Measurements from ENCODE around the gene MST1R. TPM values are rescaled to one million over a fixed set of nuclear protein-coding genes. Genes with fewer than 3 reads are reported as not detected.

Gene MST1R
- polyA plus RNA-seq, 3 donors from 2014 or later: 0.68 to 1.1 TPM; not detected in 1

DNA sequence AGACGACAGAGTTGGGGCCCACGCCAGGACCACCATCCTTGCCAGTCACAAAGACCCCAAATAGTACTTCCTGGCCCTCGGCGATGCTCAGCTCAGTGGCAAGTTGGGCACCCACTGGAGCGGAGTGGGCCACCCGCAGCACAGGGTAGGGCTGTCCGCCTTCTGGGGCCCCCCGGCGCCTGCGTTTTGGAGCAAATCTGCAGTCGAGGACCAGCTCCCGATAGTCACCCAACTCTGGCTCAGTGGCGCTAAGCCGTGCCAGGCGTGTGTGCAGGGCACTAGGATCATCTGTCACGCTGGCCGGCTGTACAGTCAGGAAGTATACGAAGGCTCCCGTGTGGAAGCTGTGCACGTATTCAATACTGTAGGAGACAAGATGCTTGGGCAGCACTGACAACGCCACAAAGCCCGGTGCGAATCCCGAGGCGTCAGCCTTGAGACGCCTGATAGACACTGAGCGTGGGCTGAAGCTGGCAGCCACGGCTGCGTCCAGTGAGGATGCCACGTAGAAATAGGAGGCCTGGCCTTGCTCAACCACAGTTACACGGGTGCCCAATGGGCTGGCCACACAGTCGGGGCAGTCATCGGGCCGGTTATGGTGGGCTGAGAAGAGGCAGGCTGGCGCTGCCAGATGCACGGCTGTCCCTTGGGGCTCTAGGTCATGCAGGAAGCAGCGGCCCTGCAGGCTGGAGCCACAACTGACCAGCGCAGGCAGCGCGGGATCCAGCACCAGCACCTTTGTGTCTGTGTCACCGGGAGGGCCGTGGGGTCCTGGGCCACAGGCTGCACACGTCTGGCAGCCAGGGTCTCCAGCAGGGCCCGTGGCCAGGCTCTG, 945 bp downstream of the MST1R start:
- Mint-ChIP-seq H3K4me1 (peaks cover 23% of the 10 kb centered on the region in 2 donors), H3K9me3 (no peaks in the 10 kb centered on the region), H3K4me3 (peak overlapping the region in 4 of 5 donors; percentile 50 to 93 (median 62)), H3K36me3 (no peaks in the 10 kb centered on the region), H3K27ac (no peak overlapping the region), H3K27me3 (ENCODE audit: low read depth in 3 of 3) (peaks cover 0 to 2% (median 0%) of the 10 kb centered on the region in 3 donors)
- DNase-seq: no peak

GRCh38 chr3:49901366-49902339, 2.0 kb downstream of the MST1R start:
- peaks cover 23% of the 10 kb centered on the region in 2 donors for H3K4me1 Mint-ChIP-seq
- peak overlapping the region in 1 of 5 donors; percentile 21 for H3K4me3 Mint-ChIP-seq
- no peaks in the 10 kb centered on the region for H3K9me3 Mint-ChIP-seq
- H3K27me3 Mint-ChIP-seq (ENCODE audit: low read depth in 3 of 3): peaks cover 0 to 2% (median 0%) of the 10 kb centered on the region in 3 donors
- no peaks in the 10 kb centered on the region for H3K36me3 Mint-ChIP-seq
- no peak for DNase-seq
- H3K27ac Mint-ChIP-seq: peak overlapping the region in 1 of 6 donors; percentile 6

DNA sequence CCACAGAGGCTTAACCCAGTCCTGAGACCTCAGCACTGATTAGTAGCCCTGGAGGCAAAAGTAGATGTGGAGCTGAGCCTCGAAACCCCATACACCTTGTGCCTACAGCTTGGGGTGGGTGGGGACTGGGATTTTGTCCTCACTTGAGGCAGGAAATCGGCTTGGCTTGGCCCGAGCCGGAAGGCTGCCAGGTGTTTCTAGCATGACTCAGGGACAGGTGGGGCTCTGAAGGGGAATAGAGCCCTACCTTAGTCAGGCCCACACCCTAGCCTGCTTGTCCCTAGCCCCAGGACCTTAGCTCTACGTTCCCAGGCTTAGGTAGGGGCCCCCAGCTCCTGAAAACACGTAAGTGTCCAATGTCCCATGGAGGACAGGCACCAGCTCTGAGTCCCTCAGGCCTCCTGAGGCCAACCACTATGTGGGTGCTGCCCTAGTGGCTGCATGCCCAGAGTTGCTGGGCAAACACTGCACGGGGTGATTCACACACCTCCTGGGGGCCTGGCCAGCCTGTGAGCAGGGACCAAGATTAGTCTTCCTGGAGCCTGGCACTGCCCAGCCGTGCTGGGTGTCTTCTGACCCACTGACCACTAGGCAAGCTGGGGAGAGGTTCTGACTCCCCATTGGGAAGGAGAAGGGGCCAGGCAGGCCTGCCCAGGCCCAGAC, 3.1 kb downstream of the MST1R start:
- DNase-seq: no peak
- peaks cover 0 to 2% (median 0%) of the 10 kb centered on the region in 3 donors for H3K27me3 Mint-ChIP-seq (ENCODE audit: low read depth in 3 of 3)
- H3K4me3 Mint-ChIP-seq: no peak overlapping the region
- no peaks in the 10 kb centered on the region for H3K36me3 Mint-ChIP-seq
- H3K27ac Mint-ChIP-seq: no peak overlapping the region
- no peaks in the 10 kb centered on the region for H3K9me3 Mint-ChIP-seq
- peaks cover 13% of the 10 kb centered on the region in 2 donors for H3K4me1 Mint-ChIP-seq

DNA sequence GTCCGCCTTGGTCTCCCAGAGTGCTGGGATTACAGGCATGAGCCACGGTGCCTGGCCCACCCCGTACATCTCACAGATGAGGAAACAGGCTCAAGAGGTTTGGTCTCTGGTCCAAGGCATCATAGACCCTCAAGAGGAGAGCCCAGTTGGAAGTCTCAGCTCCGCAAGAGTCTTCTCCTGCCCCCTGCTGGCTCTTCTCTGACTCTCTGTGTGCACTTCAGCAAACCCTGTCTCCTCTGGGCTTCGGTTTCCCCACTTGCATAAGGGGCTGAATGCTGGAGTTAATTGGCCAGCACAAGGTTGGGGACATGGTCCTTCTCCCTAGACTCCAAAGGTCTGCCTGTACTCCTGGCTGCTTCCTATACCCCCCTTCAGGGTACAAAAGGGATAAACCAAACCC, 3.9 kb downstream of the MST1R start:
- no peak overlapping the region for H3K27ac Mint-ChIP-seq
- H3K4me1 Mint-ChIP-seq: peaks cover 10 to 12% of the 10 kb centered on the region in 2 donors
- H3K36me3 Mint-ChIP-seq: no peaks in the 10 kb centered on the region
- no peak for DNase-seq
- H3K4me3 Mint-ChIP-seq: no peak overlapping the region
- H3K9me3 Mint-ChIP-seq: no peaks in the 10 kb centered on the region
- H3K27me3 Mint-ChIP-seq (ENCODE audit: low read depth in 3 of 3): peaks cover 0 to 2% (median 0%) of the 10 kb centered on the region in 3 donors

- H3K9me3 Mint-ChIP-seq: no peaks in the 10 kb centered on the region
- no peaks in the 10 kb centered on the region for H3K36me3 Mint-ChIP-seq
- H3K27ac Mint-ChIP-seq: no peak overlapping the region
- H3K4me1 Mint-ChIP-seq: peaks cover 2 to 4% of the 10 kb centered on the region in 2 donors
- no peak overlapping the region for H3K4me3 Mint-ChIP-seq
- peaks cover 0 to 1% (median 0%) of the 10 kb centered on the region in 3 donors for H3K27me3 Mint-ChIP-seq (ENCODE audit: low read depth in 3 of 3)
- DNase-seq: no peak
Observed at GRCh38 chr3:49898991-49899390, 4.7 kb downstream of the MST1R start.

- no peak for DNase-seq
- Mint-ChIP-seq H3K4me3 (no peak overlapping the region), H3K36me3 (no peaks in the 10 kb centered on the region), H3K27me3 (ENCODE audit: low read depth in 3 of 3) (peaks cover 0 to 1% (median 0%) of the 10 kb centered on the region in 3 donors), H3K27ac (no peak overlapping the region), H3K9me3 (no peaks in the 10 kb centered on the region), H3K4me1 (no peaks in the 10 kb centered on the region)
Observed at GRCh38 chr3:49896345-49896744, 7.3 kb downstream of the MST1R start.

DNA sequence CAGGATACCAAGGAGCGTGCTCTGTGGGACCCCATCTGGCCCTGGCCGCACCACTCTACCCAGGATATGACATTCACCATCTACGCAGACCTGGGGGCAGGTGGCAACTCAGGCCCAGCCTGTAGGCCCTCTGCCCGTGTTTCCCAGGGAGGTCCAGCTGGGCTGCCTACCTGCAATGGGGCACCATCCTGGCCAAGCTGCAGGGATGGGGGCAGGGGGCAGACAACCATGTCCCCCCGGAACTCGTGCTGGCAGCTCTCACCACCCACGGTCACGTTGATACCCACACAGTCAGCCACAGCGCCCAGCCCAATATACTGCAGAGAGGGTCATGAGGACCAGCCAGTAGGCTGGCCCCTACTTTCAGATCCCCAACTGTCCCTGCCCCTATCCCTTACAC, 7.9 kb downstream of the MST1R start:
- no peak overlapping the region for H3K27ac Mint-ChIP-seq
- peaks cover 0 to 1% (median 0%) of the 10 kb centered on the region in 3 donors for H3K27me3 Mint-ChIP-seq (ENCODE audit: low read depth in 3 of 3)
- H3K4me3 Mint-ChIP-seq: no peak overlapping the region
- no peak for DNase-seq
- H3K36me3 Mint-ChIP-seq: no peaks in the 10 kb centered on the region
- H3K4me1 Mint-ChIP-seq: no peaks in the 10 kb centered on the region
- H3K9me3 Mint-ChIP-seq: no peaks in the 10 kb centered on the region

DNA sequence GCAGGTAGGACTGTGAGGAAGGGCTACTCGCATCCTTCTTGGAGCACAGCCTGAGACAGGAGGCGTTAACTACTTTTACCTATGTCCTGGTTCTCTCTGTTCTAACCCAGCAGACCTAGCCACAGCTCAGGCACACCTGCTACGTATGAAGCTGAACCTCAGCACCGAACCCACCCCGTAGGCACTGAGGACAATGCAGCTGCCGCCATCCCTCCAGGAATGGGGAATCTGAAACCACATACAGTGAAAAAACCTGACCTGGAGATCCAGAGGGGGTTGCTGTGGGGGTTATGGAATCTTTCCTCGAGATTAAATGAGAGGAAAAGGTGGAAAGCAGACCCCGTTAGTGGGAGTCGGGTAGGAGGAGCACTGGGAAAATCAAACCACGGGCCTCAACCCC, 14.4 kb downstream of the MST1R start:
- no peaks in the 10 kb centered on the region for H3K36me3 Mint-ChIP-seq
- peaks cover 0 to 2% of the 10 kb centered on the region in 2 donors for H3K4me1 Mint-ChIP-seq
- no peaks in the 10 kb centered on the region for H3K9me3 Mint-ChIP-seq
- H3K27ac Mint-ChIP-seq: no peak overlapping the region
- peaks cover 0 to 7% (median 0%) of the 10 kb centered on the region in 3 donors for H3K27me3 Mint-ChIP-seq (ENCODE audit: low read depth in 3 of 3)
- no peak for DNase-seq
- H3K4me3 Mint-ChIP-seq: no peak overlapping the region

DNA sequence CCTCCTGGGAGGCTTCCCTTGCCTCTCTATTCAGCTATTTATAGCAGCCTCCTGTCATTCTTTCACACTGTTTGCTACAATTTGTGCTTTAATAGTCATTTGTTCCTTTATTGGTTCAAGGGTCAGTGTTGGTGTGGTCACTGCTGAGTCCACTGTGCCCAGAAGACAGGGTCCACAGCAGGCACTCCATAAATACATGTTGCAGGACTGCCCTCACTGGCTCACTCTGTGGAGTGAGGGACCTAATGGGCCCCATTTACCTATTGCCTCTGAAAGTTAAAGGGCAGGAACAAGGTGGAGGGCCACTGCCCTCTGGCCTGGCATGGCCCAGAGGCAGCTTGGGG, 16.8 kb downstream of the MST1R start:
- Mint-ChIP-seq H3K27me3 (ENCODE audit: low read depth in 3 of 3) (peaks cover 0 to 6% (median 0%) of the 10 kb centered on the region in 3 donors), H3K36me3 (no peaks in the 10 kb centered on the region), H3K4me3 (no peak overlapping the region), H3K9me3 (no peaks in the 10 kb centered on the region), H3K27ac (no peak overlapping the region), H3K4me1 (peaks cover 0 to 2% of the 10 kb centered on the region in 2 donors)
- no peak for DNase-seq

DNA sequence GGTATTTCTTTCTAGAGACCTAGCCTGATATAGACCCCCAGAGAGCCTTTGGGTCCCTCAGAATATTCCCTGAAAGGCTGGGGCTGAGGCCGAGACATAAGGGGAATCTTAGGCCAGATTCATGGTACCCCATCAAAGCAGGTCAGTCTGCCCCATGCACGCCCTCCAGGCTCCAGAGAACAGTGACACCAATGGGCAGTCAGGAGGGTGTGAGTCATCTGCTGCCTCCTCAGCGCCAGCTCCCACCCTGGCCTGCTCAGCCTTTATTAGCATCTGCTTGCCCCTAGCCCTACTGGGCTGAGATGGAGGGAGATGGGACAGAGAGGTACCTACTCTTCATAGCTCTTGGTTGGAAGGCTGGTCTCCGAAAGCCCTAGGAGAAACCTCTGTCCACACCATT, 19.7 kb downstream of the MST1R start:
- DNase-seq: no peak
- H3K27ac Mint-ChIP-seq: peak overlapping the region in 1 of 6 donors; percentile 73

GRCh38 chr3:49882166-49882565, 21.5 kb downstream of the MST1R start:
- H3K27ac Mint-ChIP-seq: no peak overlapping the region
- no peak for DNase-seq
- peaks cover 0 to 6% (median 0%) of the 10 kb centered on the region in 3 donors for H3K27me3 Mint-ChIP-seq (ENCODE audit: low read depth in 3 of 3)
- no peaks in the 10 kb centered on the region for H3K4me1 Mint-ChIP-seq
- no peaks in the 10 kb centered on the region for H3K9me3 Mint-ChIP-seq
- no peaks in the 10 kb centered on the region for H3K36me3 Mint-ChIP-seq
- H3K4me3 Mint-ChIP-seq: no peak overlapping the region

More for the DNA sequence above, 19.7 kb downstream of the MST1R start:
- H3K4me3 Mint-ChIP-seq: no peak overlapping the region
- no peaks in the 10 kb centered on the region for H3K9me3 Mint-ChIP-seq
- peaks cover 0 to 6% (median 0%) of the 10 kb centered on the region in 3 donors for H3K27me3 Mint-ChIP-seq (ENCODE audit: low read depth in 3 of 3)
- H3K4me1 Mint-ChIP-seq: no peaks in the 10 kb centered on the region
- no peaks in the 10 kb centered on the region for H3K36me3 Mint-ChIP-seq

- DNase-seq: no peak
- Mint-ChIP-seq H3K27ac (no peak overlapping the region), H3K9me3 (no peaks in the 10 kb centered on the region)
Observed at GRCh38 chr3:49880581-49881315, 22.9 kb downstream of the MST1R start.

DNA sequence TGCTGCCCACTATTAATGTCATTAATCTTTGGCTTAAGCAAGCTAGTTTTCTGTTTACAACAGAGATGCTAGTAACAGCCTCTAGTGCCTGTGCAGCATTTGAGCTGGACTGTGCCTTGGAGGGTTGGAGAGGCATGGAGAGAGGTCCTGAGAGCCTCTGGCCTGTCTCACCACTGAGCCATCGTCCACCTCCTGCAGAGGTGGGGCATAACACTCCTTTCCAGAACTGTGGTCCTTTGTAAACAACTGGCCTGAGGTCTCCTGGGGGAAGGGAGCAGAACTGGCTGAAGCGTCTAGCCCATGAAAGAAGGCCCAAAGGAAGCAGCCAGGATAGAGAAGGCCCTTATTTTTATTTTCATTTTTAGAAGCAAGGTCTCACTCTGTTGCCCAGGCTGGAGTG, 24.0 kb downstream of the MST1R start:
- H3K4me3 Mint-ChIP-seq: no peak overlapping the region
- no peak for DNase-seq
- H3K9me3 Mint-ChIP-seq: no peaks in the 10 kb centered on the region
- peaks cover 0 to 3% (median 2%) of the 10 kb centered on the region in 3 donors for H3K27me3 Mint-ChIP-seq (ENCODE audit: low read depth in 3 of 3)
- H3K27ac Mint-ChIP-seq: no peak overlapping the region
- no peaks in the 10 kb centered on the region for H3K36me3 Mint-ChIP-seq
- H3K4me1 Mint-ChIP-seq: no peaks in the 10 kb centered on the region

More at GRCh38 chr3:49880581-49881315, 22.9 kb downstream of the MST1R start:
- Mint-ChIP-seq H3K27me3 (ENCODE audit: low read depth in 3 of 3) (peaks cover 0 to 6% (median 0%) of the 10 kb centered on the region in 3 donors), H3K4me1 (no peaks in the 10 kb centered on the region), H3K36me3 (no peaks in the 10 kb centered on the region), H3K4me3 (no peak overlapping the region)

All from immature natural killer cell (primary cell).